B cell (primary cell): ENCODE data around the gene LHCGR. TPM values are rescaled to one million over a fixed set of nuclear protein-coding genes. Genes with fewer than 3 reads are reported as not detected.

Experiments used
- ATAC-seq: fragments of 200-7000 bp; cut with Tn5 transposase; one replicate; pipeline ENCODE4 v1.10.0; 2021; ENCODE audit warnings: low read depth, mild to moderate bottlenecking, moderate number of reproducible peaks, moderate library complexity
- CTCF ChIA-PET: fragments of 350-600 bp; sonication (Branson Sonifier 250); formaldehyde crosslinking; loops from one replicate; lab custom pipeline; 2021; ENCODE audit warnings: antibody characterized with exemption, inconsistent platforms; lab: Charles Lee
- POLR2A ChIA-PET: fragments of 350-600 bp; sonication (Branson Sonifier 250); formaldehyde crosslinking; loops from one replicate; lab custom pipeline; 2021; ENCODE audit warnings: antibody characterized with exemption; lab: Charles Lee
- DNase-seq: peaks from one replicate; pipeline ENCODE4 v3.0.0; 2013
- H2AFZ ChIP-seq: 2 replicates; pipeline ENCODE4 v1.6.1; 2012; ENCODE audit warnings: mild to moderate bottlenecking, low read depth, low read length; ENCODE audit not compliant: insufficient read depth, poor library complexity, severe bottlenecking
- H3K27ac ChIP-seq, 2 donors: 1 replicate in 1 of 2; 2 replicates in 1 of 2; pipeline ENCODE4 v1.5.1; 2012 to 2013; ENCODE audit warnings: low read length in 2 of 2, mild to moderate bottlenecking in 2 of 2, moderate library complexity in 1 of 2
- H3K27me3 ChIP-seq, 4 experiments: fragments of 200-600 bp in 1 of 4; sonication (generic) in 1 of 4; replicated peaks in 1 of 4; 1 replicate in 2 of 4; 2 replicates in 2 of 4; pipeline versions ENCODE4 v1.6.1 to v1.7.0; 2013 to 2016; ENCODE audit warnings: low read length in 3 of 4, mild to moderate bottlenecking in 2 of 4, mixed read lengths in 1 of 4, moderate library complexity in 1 of 4; ENCODE audit not compliant: insufficient read depth in 4 of 4, control insufficient read depth in 3 of 4; ENCODE audit errors: control extremely low read depth in 1 of 4
- H3K36me3 ChIP-seq, 2 experiments: replicated peaks in 1 of 2; 1 replicate in 1 of 2; 2 replicates in 1 of 2; pipeline versions ENCODE4 v1.6.1 to v1.7.1; 2013; ENCODE audit warnings: low read length in 1 of 2; ENCODE audit not compliant: insufficient read depth in 2 of 2, control insufficient read depth in 1 of 2; ENCODE audit errors: control extremely low read depth in 1 of 2, extremely low read depth in 1 of 2
- H3K4me1 ChIP-seq, 2 donors: fragments of 200-600 bp in 1 of 2; sonication (generic) in 1 of 2; 1 replicate in 1 of 2; 2 replicates in 1 of 2; pipeline versions ENCODE4 v1.5.1 to v1.6.1; 2013 to 2017; ENCODE audit warnings: low read length in 2 of 2; ENCODE audit not compliant: control insufficient read depth in 2 of 2, insufficient read depth in 2 of 2
- H3K4me2 ChIP-seq: replicated peaks from 2 replicates; pipeline ENCODE3; 2012; ENCODE audit warnings: mild to moderate bottlenecking, low read depth, low read length; ENCODE audit not compliant: poor library complexity, severe bottlenecking
- H3K4me3 ChIP-seq, 5 experiments: fragments of 200-600 bp in 1 of 5; sonication (generic) in 1 of 5; 1 replicate in 3 of 5; 2 replicates in 2 of 5; pipeline versions ENCODE4 v1.5.1 to v1.7.0; 2011 to 2016; ENCODE audit warnings: low read length in 4 of 5, mild to moderate bottlenecking in 4 of 5, low read depth in 2 of 5, control low read depth in 1 of 5, moderate library complexity in 1 of 5; ENCODE audit not compliant: insufficient read depth in 1 of 5; ENCODE audit errors: control extremely low read depth in 1 of 5, extremely low read depth in 1 of 5
- H3K79me2 ChIP-seq: fragments of 200-600 bp; sonication (generic); one replicate; pipeline ENCODE4 v1.6.0; 2016; ENCODE audit warnings: low read length; ENCODE audit not compliant: control insufficient read depth, insufficient read depth
- H3K9ac ChIP-seq: fragments of 200-600 bp; sonication (generic); 2 replicates; pipeline ENCODE4 v1.6.1; 2017; ENCODE audit warnings: mild to moderate bottlenecking, low read length, moderate library complexity
- H3K9me3 ChIP-seq, 3 donors: one replicate each; pipeline versions ENCODE4 v1.6.1 to v1.7.1; 2013; ENCODE audit warnings: low read length in 2 of 3; ENCODE audit not compliant: control insufficient read depth in 2 of 3, insufficient read depth in 1 of 3; ENCODE audit errors: control extremely low read depth in 1 of 3
- H4K20me1 ChIP-seq: 2 replicates; pipeline ENCODE4 v1.6.0; 2012; ENCODE audit warnings: mild to moderate bottlenecking, low read length; ENCODE audit not compliant: insufficient read depth, control insufficient read depth, poor library complexity, severe bottlenecking
- H3K27ac Mint-ChIP-seq: one replicate; pipeline ENCODE4 v1.8.0; 2021; ENCODE audit warnings: mixed read lengths
- H3K27me3 Mint-ChIP-seq: one replicate; pipeline ENCODE4 v1.8.0; 2021; ENCODE audit warnings: mixed read lengths
- H3K4me1 Mint-ChIP-seq: one replicate; pipeline ENCODE4 v1.8.0; 2021; ENCODE audit warnings: mixed read lengths
- H3K4me3 Mint-ChIP-seq: one replicate; pipeline ENCODE4 v1.8.0; 2021; ENCODE audit warnings: mixed read lengths
- H3K9me3 Mint-ChIP-seq: one replicate; pipeline ENCODE4 v1.8.0; 2022; ENCODE audit warnings: mixed read lengths; ENCODE audit not compliant: insufficient read depth
- CTCF ChIP-seq: fragments of 200-600 bp; IDR thresholded peaks from one replicate; pipeline ENCODE4 v1.8.0; 2022; ENCODE audit warnings: antibody characterized with exemption, mild to moderate bottlenecking
- EZH2 ChIP-seq: IDR thresholded peaks from 2 replicates; pipeline ENCODE4 v1.6.1; 2012; ENCODE audit warnings: borderline replicate concordance, low read depth, mild to moderate bottlenecking, moderate library complexity, low read length; ENCODE audit not compliant: insufficient read depth, poor library complexity, severe bottlenecking
- WGBS: methylation state at CpG from one replicate; pipeline ENCODE4 v1.1.5; 2013; ENCODE audit warnings: missing lambda C conversion rate; ENCODE audit not compliant: insufficient coverage; 5-methylcytosine and 5-hydroxymethylcytosine counted together
- intact Hi-C: fragments of 100-400 bp; cut with micrococcal nuclease; formaldehyde crosslinking; loops from one replicate; pipeline ENCODE4 v1.10.0; 2022
- polyA plus RNA-seq: library from polyadenylated mRNA; depleted of rRNA; stranded (reverse); fragments of >200 nt; gene quantifications from 2 replicates; pipeline ENCODE4 v1.2.3, GENCODE V29; 2012
- total RNA-seq, 2 donors: library from RNA; stranded (reverse); fragments of 120-200 nt in 1 of 2; gene quantifications; 1 replicate in 1 of 2; 2 replicates in 1 of 2; pipeline versions ENCODE4 v1.2.3 to v1.2.4, GENCODE V29; 2013 to 2022

The LHCGR gene
- total and polyA plus RNA-seq, 2 donors (not counting 1 experiment from before 2014, with no cell fraction given) = not detected

GRCh38 chr2:48781366-48781765, 25.8 kb upstream of the LHCGR start:
- H3K9ac ChIP-seq = no peak overlapping the region
- POLR2A ChIA-PET = no interaction called here

More at GRCh38 chr2:48781366-48781765, 25.8 kb upstream of the LHCGR start:
- Mint-ChIP-seq H3K4me1 (no peaks in the 10 kb centered on the region), H3K27me3 (no peaks in the 10 kb centered on the region), H3K27ac (no peak overlapping the region), H3K4me3 (no peak overlapping the region), H3K9me3 (no peaks in the 10 kb centered on the region)
- CTCF ChIA-PET = no interaction called here
- ATAC-seq (no peak), DNase-seq (no peak)
- H4K20me1 ChIP-seq = no peaks in the 10 kb centered on the region
- H3K27me3 ChIP-seq = no peaks in the 10 kb centered on the region
- intact Hi-C loops = no loop called here
- no peak overlapping the region for H3K4me3 ChIP-seq
- TF ChIP-seq EZH2 (no peak), CTCF (no peak)
- no peaks in the 10 kb centered on the region for H3K4me1 ChIP-seq
- no peaks in the 10 kb centered on the region for H3K9me3 ChIP-seq
- no peak overlapping the region for H3K27ac ChIP-seq
- H3K4me2 ChIP-seq = no peak overlapping the region
- H3K36me3 ChIP-seq = no peaks in the 10 kb centered on the region
- no peaks in the 10 kb centered on the region for H3K79me2 ChIP-seq
- H2AFZ ChIP-seq = no peak overlapping the region
- WGBS = no CpG with 5 or more reads among the region's 1 CpG
